DND-41 (cell line): ENCODE data around the gene GNA14.

ENCODE experiments used
- ATAC-seq: fragments of 200-7000 bp; cut with Tn5 transposase; 3 replicates; pipeline ENCODE4 v1.9.1; 2021; ENCODE audit warnings: low read depth; ENCODE audit not compliant: insufficient read depth
- DNase-seq: peaks from one replicate; pipeline ENCODE4 v3.0.0-alpha.2; 2020
- H2AFZ ChIP-seq: 2 replicates; pipeline ENCODE4 v1.6.0; 2012; ENCODE audit warnings: low read depth, low read length
- H3K27ac ChIP-seq: 2 replicates; pipeline ENCODE4 v1.5.1; 2012; ENCODE audit warnings: low read length, inconsistent platforms
- H3K27me3 ChIP-seq: fragments of 200-600 bp; sonication (generic); 2 replicates; pipeline ENCODE4 v1.6.0; 2012; ENCODE audit warnings: low read length, mild to moderate bottlenecking, inconsistent platforms; ENCODE audit not compliant: insufficient read depth, poor library complexity
- H3K36me3 ChIP-seq: 2 replicates; pipeline ENCODE4 v1.5.1; 2012; ENCODE audit warnings: low read length, inconsistent platforms; ENCODE audit not compliant: insufficient read depth
- H3K4me1 ChIP-seq: 2 replicates; pipeline ENCODE4 v1.5.1; 2012; ENCODE audit warnings: mild to moderate bottlenecking, low read length; ENCODE audit not compliant: insufficient read depth
- H3K4me2 ChIP-seq: 2 replicates; pipeline ENCODE4 v1.6.0; 2012; ENCODE audit warnings: mild to moderate bottlenecking, moderate library complexity, low read length, inconsistent platforms; ENCODE audit not compliant: insufficient read depth
- H3K4me3 ChIP-seq, 2 experiments: fragments of 200-600 bp in 1 of 2; shearing (Covaris generic) in 1 of 2; 2 replicates each; pipeline ENCODE4 v1.5.1; 2012 to 2016; ENCODE audit warnings: inconsistent platforms in 2 of 2, low read length in 2 of 2, mild to moderate bottlenecking in 2 of 2, low read depth in 1 of 2, moderate library complexity in 1 of 2
- H3K79me2 ChIP-seq: 2 replicates; pipeline ENCODE4 v1.6.0; 2012; ENCODE audit warnings: low read length, inconsistent platforms; ENCODE audit not compliant: insufficient read depth
- H3K9ac ChIP-seq: 2 replicates; pipeline ENCODE4 v1.6.0; 2012; ENCODE audit warnings: low read depth, mild to moderate bottlenecking, inconsistent platforms, low read length, moderate library complexity
- H3K9me3 ChIP-seq: 2 replicates; pipeline ENCODE4 v1.5.1; 2012; ENCODE audit warnings: low read length, moderate library complexity, mild to moderate bottlenecking, inconsistent platforms; ENCODE audit not compliant: insufficient read depth, severe bottlenecking
- H4K20me1 ChIP-seq: 2 replicates; pipeline ENCODE4 v1.6.0; 2012; ENCODE audit warnings: low read length; ENCODE audit not compliant: insufficient read depth
- EZH2 ChIP-seq: IDR thresholded peaks from 3 replicates; pipeline ENCODE4 v1.6.1; 2012; ENCODE audit warnings: borderline replicate concordance, low read depth, mild to moderate bottlenecking, moderate library complexity, low read length, inconsistent platforms; ENCODE audit not compliant: severe bottlenecking
- TF ChIP-seq, protein P1 (sequence below): IDR thresholded peaks from 2 replicates; pipeline ENCODE4 v1.5.1; 2012; ENCODE audit warnings: borderline replicate concordance, low read length, moderate library complexity, mild to moderate bottlenecking; ENCODE audit not compliant: poor library complexity, severe bottlenecking; ENCODE audit errors: extremely low read depth

GNA14 gene

GRCh38 chr9:77604316-77604715 is 43.8 kb downstream of the GNA14 start:
- TF ChIP-seq, protein P1, sequence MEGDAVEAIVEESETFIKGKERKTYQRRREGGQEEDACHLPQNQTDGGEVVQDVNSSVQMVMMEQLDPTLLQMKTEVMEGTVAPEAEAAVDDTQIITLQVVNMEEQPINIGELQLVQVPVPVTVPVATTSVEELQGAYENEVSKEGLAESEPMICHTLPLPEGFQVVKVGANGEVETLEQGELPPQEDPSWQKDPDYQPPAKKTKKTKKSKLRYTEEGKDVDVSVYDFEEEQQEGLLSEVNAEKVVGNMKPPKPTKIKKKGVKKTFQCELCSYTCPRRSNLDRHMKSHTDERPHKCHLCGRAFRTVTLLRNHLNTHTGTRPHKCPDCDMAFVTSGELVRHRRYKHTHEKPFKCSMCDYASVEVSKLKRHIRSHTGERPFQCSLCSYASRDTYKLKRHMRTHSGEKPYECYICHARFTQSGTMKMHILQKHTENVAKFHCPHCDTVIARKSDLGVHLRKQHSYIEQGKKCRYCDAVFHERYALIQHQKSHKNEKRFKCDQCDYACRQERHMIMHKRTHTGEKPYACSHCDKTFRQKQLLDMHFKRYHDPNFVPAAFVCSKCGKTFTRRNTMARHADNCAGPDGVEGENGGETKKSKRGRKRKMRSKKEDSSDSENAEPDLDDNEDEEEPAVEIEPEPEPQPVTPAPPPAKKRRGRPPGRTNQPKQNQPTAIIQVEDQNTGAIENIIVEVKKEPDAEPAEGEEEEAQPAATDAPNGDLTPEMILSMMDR: no peak
- TF ChIP-seq EZH2: no peak
- no peak overlapping the region for H3K27ac ChIP-seq
- no peaks in the 10 kb centered on the region for H3K27me3 ChIP-seq
- H3K4me3 ChIP-seq: no peak overlapping the region
- no peaks in the 10 kb centered on the region for H4K20me1 ChIP-seq
- H3K79me2 ChIP-seq: no peaks in the 10 kb centered on the region
- no peak overlapping the region for H3K4me2 ChIP-seq
- no peak for DNase-seq
- H3K36me3 ChIP-seq: no peaks in the 10 kb centered on the region
- H3K9me3 ChIP-seq: no peaks in the 10 kb centered on the region
- ATAC-seq: no peak
- no peak overlapping the region for H2AFZ ChIP-seq
- H3K4me1 ChIP-seq: no peaks in the 10 kb centered on the region
- H3K9ac ChIP-seq: no peak overlapping the region

GRCh38 chr9:77602852-77603251 is 45.3 kb downstream of the GNA14 start:
- no peak overlapping the region for H3K4me3 ChIP-seq

DNA sequence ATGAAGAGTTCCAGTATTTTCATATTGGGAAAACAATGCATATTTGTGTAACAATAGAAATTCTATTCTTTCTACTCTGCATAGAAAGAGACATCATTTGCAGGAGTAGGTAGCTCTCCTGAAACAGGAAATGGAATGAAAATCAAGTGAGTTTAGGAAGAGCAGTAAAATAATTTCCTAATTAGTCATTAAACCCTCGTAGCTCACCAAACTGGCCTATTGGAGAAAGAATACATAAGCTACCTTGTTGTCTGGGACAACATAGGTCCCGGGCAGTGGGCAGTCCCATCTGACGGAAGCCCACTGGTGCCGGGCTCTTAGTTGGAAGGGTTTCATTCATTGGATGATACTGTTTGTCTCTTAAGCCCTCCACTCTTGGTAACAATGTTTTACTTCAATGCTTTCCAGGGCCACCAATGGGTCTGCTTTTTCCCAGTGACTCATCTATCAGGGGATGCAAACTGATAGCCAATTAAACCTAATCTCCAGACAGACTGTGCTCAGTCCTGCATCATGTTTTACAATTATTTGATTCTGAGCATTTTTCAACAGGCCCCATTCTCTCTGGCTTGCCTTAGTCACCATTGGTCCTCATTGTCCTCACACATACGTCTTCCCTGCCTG is 46.5 kb downstream of the GNA14 start:
- Histone ChIP-seq H3K36me3 (no peaks in the 10 kb centered on the region), H3K4me2 (no peak overlapping the region), H3K27me3 (no peaks in the 10 kb centered on the region), H3K79me2 (no peaks in the 10 kb centered on the region), H3K9me3 (no peaks in the 10 kb centered on the region), H3K4me3 (no peak overlapping the region), H4K20me1 (no peaks in the 10 kb centered on the region), H3K9ac (no peak overlapping the region), H2AFZ (no peak overlapping the region), H3K4me1 (no peaks in the 10 kb centered on the region), H3K27ac (no peak overlapping the region)
- ATAC-seq (no peak), DNase-seq (no peak)
- no peak for TF ChIP-seq EZH2
- TF ChIP-seq, protein P1: no peak

More at GRCh38 chr9:77602852-77603251, 45.3 kb downstream of the GNA14 start:
- TF ChIP-seq, protein P1: no peak
- TF ChIP-seq EZH2: no peak
- no peaks in the 10 kb centered on the region for H3K27me3 ChIP-seq
- H3K36me3 ChIP-seq: no peaks in the 10 kb centered on the region
- no peak for ATAC-seq
- H3K4me2 ChIP-seq: no peak overlapping the region
- H3K9ac ChIP-seq: no peak overlapping the region
- no peak overlapping the region for H3K27ac ChIP-seq
- H2AFZ ChIP-seq: no peak overlapping the region
- no peaks in the 10 kb centered on the region for H3K9me3 ChIP-seq
- H4K20me1 ChIP-seq: no peaks in the 10 kb centered on the region
- H3K79me2 ChIP-seq: no peaks in the 10 kb centered on the region
- no peak for DNase-seq
- no peaks in the 10 kb centered on the region for H3K4me1 ChIP-seq
